GM18870 (cell line): Measurements from ENCODE around the gene TRABD.

Experiments used
- ATAC-seq: cut with Tn5 transposase; IDR thresholded peaks from one replicate; pipeline ENCODE4 v1.9.1; 2021; ENCODE audit warnings: moderate library complexity; ENCODE audit not compliant: unreplicated experiment

The TRABD gene

GRCh38 chr22:50216684-50217520 lies 31.2 kb downstream of the TRABD start:
- no peak for ATAC-seq

DNA sequence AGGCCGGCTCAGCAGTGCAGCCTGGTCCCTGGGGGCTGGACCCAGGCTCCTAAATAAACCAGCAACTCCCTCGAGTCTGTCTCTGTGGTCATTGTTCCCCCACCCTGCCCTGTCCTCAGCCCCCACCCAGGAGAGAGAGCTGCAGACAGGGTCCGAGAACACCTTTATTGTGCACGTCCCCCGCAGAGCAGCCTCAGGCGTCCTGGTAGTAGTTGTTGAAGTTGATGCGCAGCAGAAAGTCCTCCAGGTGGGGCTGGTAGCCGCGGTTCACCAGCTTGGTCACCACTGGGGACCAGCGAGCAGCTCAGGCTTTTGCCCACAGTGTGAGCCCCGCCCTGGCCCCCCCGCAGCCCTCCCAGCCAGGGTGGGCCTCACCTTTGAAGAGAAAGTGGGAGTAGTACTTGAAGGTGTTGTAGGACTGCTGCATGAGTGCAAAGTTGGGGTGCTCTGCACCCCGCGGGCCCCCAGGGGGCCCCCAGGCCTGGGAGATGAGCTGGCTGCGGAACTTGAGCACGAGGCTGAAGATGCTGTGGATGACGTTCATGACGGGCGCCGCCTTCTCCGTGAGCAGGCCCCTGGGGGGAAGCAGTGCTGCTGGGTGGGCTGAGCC lies 31.9 kb downstream of the TRABD start:
- ATAC-seq = no peak

DNA sequence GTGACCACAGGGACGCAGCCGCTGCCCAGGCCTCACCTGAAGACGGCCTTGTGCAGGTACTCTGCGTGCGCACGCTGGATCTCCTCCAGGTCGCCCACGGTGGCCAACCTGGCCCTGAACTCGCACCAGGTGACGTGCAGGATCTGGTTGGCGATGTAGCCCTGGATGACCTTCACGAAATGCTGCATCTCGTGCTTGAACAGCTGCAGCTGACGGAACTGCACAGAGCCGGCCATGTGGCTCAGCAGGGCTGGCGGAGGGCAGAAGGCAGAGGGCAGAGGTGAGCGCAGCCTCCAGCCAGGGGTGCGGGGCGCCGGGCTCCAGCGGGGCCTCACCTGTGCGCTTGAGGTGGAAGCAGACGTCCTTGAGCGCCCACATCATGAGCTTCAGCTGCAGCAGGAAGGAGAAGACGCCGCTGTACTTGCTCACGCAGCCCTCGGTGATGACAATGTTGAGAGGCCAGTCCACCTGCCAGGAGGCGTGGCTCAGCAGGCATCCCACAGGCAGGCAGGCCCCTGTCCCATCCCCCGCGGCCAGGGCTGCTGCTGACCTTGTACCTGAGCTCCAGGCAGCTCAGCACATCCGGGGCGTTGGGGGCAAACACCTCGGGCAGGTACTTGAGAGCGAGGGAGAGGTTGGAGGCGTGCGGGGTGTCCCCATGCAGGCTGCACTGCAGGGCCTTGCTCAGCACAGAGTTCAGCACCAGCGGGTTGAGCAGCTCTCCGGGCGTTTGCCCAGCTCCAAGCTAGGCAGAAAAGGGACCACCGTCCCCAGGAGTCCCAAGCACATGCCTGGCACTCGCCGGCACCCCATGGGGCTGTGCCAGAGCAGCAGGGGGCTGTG lies 32.7 kb downstream of the TRABD start:
- no peak for ATAC-seq

- no peak for ATAC-seq
Measured at GRCh38 chr22:50218996-50219727, 33.4 kb downstream of the TRABD start.

DNA sequence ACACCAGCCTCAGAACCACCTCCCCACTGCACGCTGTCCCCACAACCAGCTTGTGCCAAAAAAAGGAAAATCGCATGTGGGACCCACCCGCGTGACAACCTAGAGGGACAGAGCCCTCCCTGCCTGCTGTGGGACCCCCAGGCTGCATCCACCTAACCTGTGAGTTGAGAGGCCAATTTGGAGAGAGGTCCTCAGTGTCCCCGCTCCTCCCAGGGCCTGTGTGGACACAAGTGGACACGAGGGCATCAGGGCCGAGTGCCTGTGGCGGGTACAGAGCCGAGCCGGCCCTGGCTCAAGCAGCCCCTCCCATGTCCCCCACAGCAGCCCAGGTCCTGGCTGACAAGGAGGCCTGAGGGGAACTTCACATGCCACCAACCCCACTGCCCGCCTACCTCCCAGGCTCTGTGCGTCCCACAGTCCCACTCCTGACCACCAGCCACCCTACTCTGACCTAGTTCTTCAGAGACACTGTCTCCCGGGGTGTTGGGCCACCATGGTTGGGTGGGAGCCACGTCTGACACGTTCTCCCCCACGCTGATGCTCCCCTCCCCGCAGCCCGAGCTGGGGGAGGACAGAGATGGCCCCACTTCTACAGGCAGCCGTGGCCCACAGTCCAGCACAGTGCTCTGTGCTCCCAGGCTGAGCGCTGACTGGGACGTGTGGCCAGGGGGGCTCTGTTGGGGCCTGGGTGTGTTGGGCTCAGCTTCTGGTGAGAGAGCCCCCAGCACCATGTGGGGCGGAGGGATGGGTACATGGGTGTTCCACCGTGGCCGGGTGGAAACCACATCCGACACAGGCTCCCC lies 34.3 kb downstream of the TRABD start:
- ATAC-seq = no peak

GRCh38 chr22:50220603-50221409 lies 35.1 kb downstream of the TRABD start:
- ATAC-seq = no peak

GRCh38 chr22:50221410-50222300 lies 35.9 kb downstream of the TRABD start:
- no peak for ATAC-seq

DNA sequence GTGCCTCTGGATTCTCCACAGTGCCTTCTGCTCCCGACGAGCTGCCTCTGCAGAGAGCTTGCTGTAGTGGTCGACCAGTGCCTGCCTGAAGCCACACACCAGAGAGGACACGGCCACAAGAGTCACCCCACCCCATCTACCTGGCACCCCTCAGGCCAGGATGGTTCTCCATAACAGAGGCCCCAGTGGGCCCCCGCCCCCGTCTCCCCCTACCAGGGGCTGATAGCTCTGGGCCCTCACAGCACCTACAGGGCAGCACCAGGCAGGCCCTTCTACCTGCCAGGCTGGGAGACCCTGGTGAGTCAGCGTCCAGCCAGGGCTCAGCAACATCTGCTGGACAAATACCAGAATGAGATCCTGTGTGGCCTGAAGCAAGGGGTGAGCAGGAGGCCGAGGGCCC lies 36.8 kb downstream of the TRABD start:
- no peak for ATAC-seq

- ATAC-seq = no peak
Measured at GRCh38 chr22:50224071-50224470, 38.4 kb downstream of the TRABD start.

GRCh38 chr22:50225200-50225969 lies 39.7 kb downstream of the TRABD start:
- ATAC-seq = no peak

DNA sequence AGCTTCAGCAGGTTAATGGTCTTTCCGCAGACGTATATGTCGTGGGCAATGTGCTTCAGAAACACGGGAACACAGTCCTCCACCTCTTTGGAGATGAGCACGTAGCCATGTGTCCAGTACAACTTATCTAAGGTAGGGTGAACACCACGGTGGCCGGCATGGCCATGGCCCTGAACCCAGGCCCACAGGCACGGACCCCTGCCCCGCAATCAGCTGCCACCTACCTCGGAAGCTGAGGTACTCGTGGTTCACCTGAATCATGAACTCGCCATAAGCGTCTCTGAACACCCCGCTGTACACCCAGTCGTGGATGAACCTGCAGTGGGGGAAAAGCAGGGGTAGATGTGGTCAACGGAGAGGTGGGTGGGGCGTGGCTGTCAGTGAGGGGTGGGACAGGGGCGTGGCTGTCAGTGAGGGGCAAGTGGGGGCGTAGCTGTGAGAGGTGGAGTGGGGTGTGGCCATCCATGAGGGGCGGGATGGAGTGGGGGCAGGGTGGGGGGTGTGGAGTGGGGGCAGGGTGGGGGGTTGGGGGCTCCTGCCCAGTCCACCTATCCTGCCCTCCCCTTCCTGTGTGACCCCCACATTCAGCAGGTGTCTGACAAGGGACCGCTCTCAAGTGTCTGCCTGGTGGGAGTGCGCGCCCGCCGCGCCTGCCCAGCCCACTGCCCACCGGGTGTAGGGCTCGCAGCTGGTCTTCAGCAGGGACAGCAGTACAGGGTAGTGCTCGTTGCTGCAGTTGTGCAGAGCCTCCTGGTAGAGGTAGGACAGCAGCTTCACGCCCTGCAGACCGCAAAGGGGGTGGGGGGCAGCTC lies 40.6 kb downstream of the TRABD start:
- ATAC-seq = no peak

GRCh38 chr22:50226875-50227165 lies 41.1 kb downstream of the TRABD start:
- no peak for ATAC-seq

- no peak for ATAC-seq
Measured at GRCh38 chr22:50227579-50228215, 42.0 kb downstream of the TRABD start.

DNA sequence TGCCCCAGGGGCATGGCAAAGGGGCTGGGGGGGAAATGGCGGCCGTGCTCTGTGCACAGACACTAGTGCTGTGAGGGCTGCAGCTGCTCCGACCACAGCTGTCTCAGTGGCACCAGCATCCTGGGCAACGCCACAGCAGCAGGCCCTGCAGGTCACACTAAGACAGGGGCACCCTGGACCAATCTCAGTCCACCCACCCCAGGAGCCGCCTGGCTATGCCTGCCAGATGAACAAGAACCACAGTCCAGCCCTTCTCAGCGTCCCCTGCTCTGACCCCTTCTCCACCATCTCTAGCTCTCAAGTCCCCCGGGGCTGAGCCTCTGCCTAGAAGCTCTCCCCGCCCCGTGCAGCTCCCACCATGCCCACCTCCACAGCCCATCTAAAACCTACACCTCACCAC lies 42.7 kb downstream of the TRABD start:
- no peak for ATAC-seq

- no peak for ATAC-seq
Measured at GRCh38 chr22:50229370-50229769, 43.7 kb downstream of the TRABD start.

DNA sequence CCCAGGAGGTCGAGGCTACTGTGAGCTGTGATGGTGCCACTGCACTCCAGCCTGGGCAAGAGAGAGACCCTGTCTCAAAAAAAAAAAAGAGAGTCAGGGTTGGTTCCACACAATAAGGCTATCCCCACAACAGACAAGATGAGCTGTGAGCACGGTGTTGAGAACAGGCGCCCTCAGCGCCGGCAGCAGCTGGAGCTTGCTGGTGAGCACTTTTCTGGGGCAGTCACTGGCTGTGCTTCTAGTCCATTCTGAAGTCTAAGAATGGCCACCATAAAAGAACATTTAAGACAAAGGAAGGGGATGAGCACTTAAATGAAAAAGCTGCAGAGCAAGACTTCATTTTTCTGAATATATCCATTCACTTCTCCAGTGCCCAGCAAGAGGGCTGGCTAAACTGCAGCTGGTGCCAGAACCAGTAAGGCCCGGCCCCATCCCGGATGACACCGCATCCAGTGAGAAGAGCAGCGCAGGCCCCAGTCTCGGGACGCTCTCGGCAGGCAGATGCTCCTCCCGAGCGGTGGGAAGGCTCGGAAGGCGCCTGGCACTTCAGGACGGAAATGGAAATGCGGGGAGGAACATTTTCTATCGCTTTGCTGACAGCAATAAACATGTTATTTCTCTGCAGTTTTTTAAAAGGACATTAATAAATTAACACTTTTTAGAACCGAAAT lies 46.9 kb downstream of the TRABD start:
- ATAC-seq = no peak
